H1 (cell line): Measurements from ENCODE around the gene NCEH1. TPM values are rescaled to one million over a fixed set of nuclear protein-coding genes. Genes with fewer than 3 reads are reported as not detected.

Experiments used
- CTCF ChIA-PET: fragments of 300-600 bp; sonication (Branson Sonifier 250); formaldehyde crosslinking; loops from one replicate; lab custom pipeline; 2021; ENCODE audit not compliant: partially characterized antibody; lab: Charles Lee
- POLR2A ChIA-PET: fragments of 300-600 bp; sonication (Branson Sonifier 250); formaldehyde crosslinking; loops from one replicate; lab custom pipeline; 2021; ENCODE audit warnings: inconsistent platforms; ENCODE audit not compliant: partially characterized antibody; lab: Charles Lee
- DNase-seq, 2 experiments: peaks; one replicate each; pipeline versions ENCODE4 v3.0.0 to v3.0.0-alpha.2; 2010 to 2022; ENCODE audit warnings: low spot score in 2 of 2, low read depth in 1 of 2, mixed read lengths in 1 of 2
- FAIRE-seq: peaks from 2 replicates; lab custom pipeline; 2011; peaks lifted over from hg19 to GRCh38; lab: Jason Lieb, UNC
- H2AFZ ChIP-seq: 2 replicates; pipeline ENCODE4 v1.8.1; 2012; ENCODE audit warnings: low read length, inconsistent platforms
- H2AK5ac ChIP-seq: 2 replicates; pipeline ENCODE4 v1.6.1; 2013; ENCODE audit warnings: low read depth, low read length
- H2BK120ac ChIP-seq: replicated peaks from 2 replicates; pipeline ENCODE3; 2013; ENCODE audit warnings: low read depth, low read length, inconsistent platforms
- H2BK12ac ChIP-seq: 2 replicates; pipeline ENCODE4 v1.6.1; 2013; ENCODE audit warnings: low read depth, low read length
- H2BK15ac ChIP-seq: 2 replicates; pipeline ENCODE4 v1.6.1; 2013; ENCODE audit warnings: low read length
- H2BK20ac ChIP-seq: 2 replicates; pipeline ENCODE4 v1.6.1; 2013; ENCODE audit warnings: low read length
- H2BK5ac ChIP-seq: 2 replicates; pipeline ENCODE4 v1.6.1; 2013; ENCODE audit warnings: low read depth, low read length
- H3K14ac ChIP-seq: 2 replicates; pipeline ENCODE4 v1.6.1; 2013; ENCODE audit warnings: inconsistent platforms; ENCODE audit not compliant: insufficient read length
- H3K18ac ChIP-seq: 2 replicates; pipeline ENCODE4 v1.6.1; 2013; ENCODE audit warnings: low read length; ENCODE audit errors: extremely low read depth
- H3K23ac ChIP-seq: 2 replicates; pipeline ENCODE4 v1.6.1; 2013; ENCODE audit warnings: inconsistent platforms; ENCODE audit not compliant: insufficient read length
- H3K23me2 ChIP-seq: 2 replicates; pipeline ENCODE4 v1.6.1; 2013; ENCODE audit warnings: low read depth, low read length
- H3K27ac ChIP-seq: 2 replicates; pipeline ENCODE4 v1.6.1; 2011; ENCODE audit warnings: low read depth, low read length, inconsistent platforms
- H3K27me3 ChIP-seq, 4 experiments: replicated peaks in 1 of 4; 1 replicate in 1 of 4; 2 replicates in 3 of 4; pipeline versions ENCODE4 v1.6.1 to v1.8.1; 2011 to 2013; ENCODE audit warnings: low read length in 3 of 4, mild to moderate bottlenecking in 3 of 4, inconsistent platforms in 2 of 4, mixed read lengths in 2 of 4, moderate library complexity in 1 of 4; ENCODE audit not compliant: control insufficient read depth in 3 of 4, insufficient read depth in 3 of 4; ENCODE audit errors: extremely low read depth in 1 of 4
- H3K36me3 ChIP-seq, 4 experiments: 2 replicates each; pipeline versions ENCODE4 v1.6.1 to v1.8.1; 2011 to 2013; ENCODE audit warnings: mild to moderate bottlenecking in 4 of 4, low read length in 3 of 4, moderate library complexity in 2 of 4, control low read depth in 1 of 4, inconsistent platforms in 1 of 4; ENCODE audit not compliant: insufficient read depth in 4 of 4, control insufficient read depth in 2 of 4
- H3K4ac ChIP-seq: replicated peaks from 2 replicates; pipeline ENCODE3; 2013; ENCODE audit warnings: low read length, low read depth, mixed read lengths, inconsistent platforms; ENCODE audit not compliant: insufficient read length
- H3K4me1 ChIP-seq, 4 experiments: replicated peaks in 1 of 4; 1 replicate in 1 of 4; 2 replicates in 3 of 4; pipeline versions ENCODE4 v1.6.1 to v1.8.1; 2011 to 2013; ENCODE audit warnings: low read length in 3 of 4, inconsistent platforms in 2 of 4, mixed read lengths in 1 of 4; ENCODE audit not compliant: insufficient read depth in 4 of 4, control insufficient read depth in 3 of 4
- H3K4me2 ChIP-seq, 2 experiments: 2 replicates each; pipeline versions ENCODE4 v1.6.1 to v1.8.1; 2011 to 2013; ENCODE audit warnings: low read depth in 2 of 2, low read length in 2 of 2, control low read depth in 1 of 2, inconsistent platforms in 1 of 2, mild to moderate bottlenecking in 1 of 2; ENCODE audit not compliant: insufficient read depth in 1 of 2
- H3K4me3 ChIP-seq, 4 experiments: fragments of 200-600, 300-600 bp in 1 of 4; sonication (generic), shearing (Covaris generic), sonication (Bioruptor Twin) in 1 of 4; 2 replicates each; pipeline versions ENCODE4 v1.5.1 to v1.8.1; 2011 to 2016; ENCODE audit warnings: low read length in 4 of 4, low read depth in 3 of 4, control low read depth in 2 of 4, inconsistent platforms in 2 of 4, mild to moderate bottlenecking in 2 of 4, mixed read lengths in 1 of 4, moderate library complexity in 1 of 4; ENCODE audit not compliant: insufficient read depth in 2 of 4; ENCODE audit errors: extremely low read depth in 1 of 4
- H3K56ac ChIP-seq: replicated peaks from 2 replicates; pipeline ENCODE3; 2013; ENCODE audit warnings: low read depth, mild to moderate bottlenecking, mixed read lengths, low read length, inconsistent platforms; ENCODE audit not compliant: insufficient read length
- H3K79me1 ChIP-seq: 2 replicates; pipeline ENCODE4 v1.6.1; 2013; ENCODE audit warnings: low read depth, low read length, control low read depth
- H3K79me2 ChIP-seq, 2 experiments: 2 replicates each; pipeline versions ENCODE4 v1.6.1 to v1.8.1; 2012 to 2013; ENCODE audit warnings: low read length in 2 of 2, mild to moderate bottlenecking in 2 of 2, inconsistent platforms in 1 of 2; ENCODE audit not compliant: insufficient read depth in 2 of 2, control insufficient read depth in 1 of 2
- H3K9ac ChIP-seq, 4 experiments: replicated peaks in 1 of 4; 1 replicate in 1 of 4; 2 replicates in 3 of 4; pipeline versions ENCODE4 v1.6.1 to v1.8.1; 2011 to 2013; ENCODE audit warnings: low read depth in 3 of 4, low read length in 3 of 4, control low read depth in 2 of 4, mild to moderate bottlenecking in 2 of 4, moderate library complexity in 2 of 4, inconsistent platforms in 1 of 4; ENCODE audit errors: extremely low read depth in 1 of 4
- H3K9me3 ChIP-seq, 2 experiments: 2 replicates each; pipeline versions ENCODE4 v1.6.1 to v1.8.1; 2012 to 2013; ENCODE audit warnings: mild to moderate bottlenecking in 2 of 2, moderate library complexity in 2 of 2, control low read depth in 1 of 2, inconsistent platforms in 1 of 2, low read depth in 1 of 2, low read length in 1 of 2, mixed read lengths in 1 of 2; ENCODE audit not compliant: insufficient read depth in 2 of 2
- H4K20me1 ChIP-seq, 2 experiments: replicated peaks in 1 of 2; 2 replicates each; pipeline versions ENCODE3 to v1.8.1; 2011 to 2013; ENCODE audit warnings: inconsistent platforms in 2 of 2, low read length in 2 of 2, mild to moderate bottlenecking in 1 of 2; ENCODE audit not compliant: insufficient read depth in 2 of 2, control insufficient read depth in 1 of 2
- H4K5ac ChIP-seq: 2 replicates; pipeline ENCODE4 v1.6.1; 2013; ENCODE audit warnings: low read length, low read depth, mixed read lengths, inconsistent platforms; ENCODE audit not compliant: insufficient read length
- H4K8ac ChIP-seq: 2 replicates; pipeline ENCODE4 v1.8.0; 2013; ENCODE audit warnings: mild to moderate bottlenecking, moderate library complexity, low read length, inconsistent platforms; ENCODE audit not compliant: insufficient read depth; ENCODE audit errors: extremely low read depth
- H4K91ac ChIP-seq: replicated peaks from 2 replicates; pipeline ENCODE3; 2013; ENCODE audit warnings: low read length, mixed read lengths, inconsistent platforms; ENCODE audit not compliant: insufficient read length
- BRCA1 ChIP-seq: IDR thresholded peaks from 2 replicates; pipeline ENCODE4 v1.6.1; 2012; ENCODE audit warnings: low read depth, low read length, improper control_type of control experiment
- CHD1 ChIP-seq: IDR thresholded peaks from 2 replicates; pipeline ENCODE4 v1.6.1; 2012; ENCODE audit warnings: low read depth, low read length, improper control_type of control experiment
- JUND ChIP-seq: IDR thresholded peaks from 2 replicates; pipeline ENCODE4 v1.6.1; 2011; ENCODE audit warnings: mild to moderate bottlenecking, improper control_type of control experiment, low read length
- MAX ChIP-seq: IDR thresholded peaks from 2 replicates; pipeline ENCODE4 v1.6.1; 2012; ENCODE audit warnings: inconsistent platforms
- RNF2 ChIP-seq: fragments of 200-900, 300-1000 bp; sonication (generic); IDR thresholded peaks from 2 replicates; pipeline ENCODE4 v1.7.1; 2016; ENCODE audit warnings: borderline replicate concordance, low read depth, mild to moderate bottlenecking, antibody characterized with exemption, low read length; ENCODE audit not compliant: poor library complexity, severe bottlenecking; ENCODE audit errors: missing control alignments
- SIRT6 ChIP-seq: IDR thresholded peaks from one replicate; pipeline ENCODE4 v1.7.1; 2012; ENCODE audit warnings: low read length, inconsistent platforms
- SUZ12 ChIP-seq: fragments of 200-600 bp; sonication (generic); IDR thresholded peaks from 2 replicates; pipeline ENCODE4 v1.6.1; 2012; ENCODE audit warnings: mild to moderate bottlenecking, inconsistent platforms, low read length, moderate library complexity, mixed read lengths
- TEAD4 ChIP-seq: IDR thresholded peaks from 2 replicates; pipeline ENCODE4 v1.6.1; 2012; ENCODE audit warnings: low read depth, low read length, inconsistent platforms, mixed read lengths
- USF2 ChIP-seq: IDR thresholded peaks from 2 replicates; pipeline ENCODE4 v1.6.1; 2011; ENCODE audit warnings: low read length, improper control_type of control experiment
- WGBS, 2 experiments: shearing (Covaris generic) in 1 of 2; methylation state at CpG; one replicate each; pipeline versions ENCODE4 v1.1.6 to v1.1.7; 2013 to 2015; ENCODE audit warnings: low lambda C conversion rate in 2 of 2, mixed read lengths in 2 of 2, inconsistent platforms in 1 of 2, low coverage in 1 of 2, missing lambda C conversion rate in 1 of 2; ENCODE audit not compliant: insufficient replicate concordance in 2 of 2, insufficient coverage in 1 of 2, insufficient read length in 1 of 2; ENCODE audit errors: extremely low coverage in 1 of 2, missing lambda C conversion rate in 1 of 2; 5-methylcytosine and 5-hydroxymethylcytosine counted together
- polyA plus RNA-seq, 7 experiments: library from polyadenylated mRNA; depleted of rRNA in 3 of 7; stranded (reverse) in 5 of 7; unstranded in 2 of 7; fragments of >200 nt in 5 of 7; fragments of 200-250 nt in 2 of 7; gene quantifications; 1 replicate in 5 of 7; 2 replicates in 1 of 7; 4 replicates in 1 of 7; pipeline versions ENCODE4 v1.2.1 to v1.2.3, GENCODE V29; 2011 to 2013; ENCODE audit warnings: missing spikeins in 2 of 7, mixed read lengths in 2 of 7
- total RNA-seq: library from RNA; stranded (reverse); fragmentation: NEBNext Ultra II Directional; extraction: Animal tissue kit (Norgen Biotek cat#: 25700); gene quantifications from 2 replicates; pipeline ENCODE4 v1.2.1, GENCODE V29; 2021

The NCEH1 gene
- total and polyA plus RNA-seq, 2 of the 8 experiments (the other 6 are each of a cell fraction or from before 2014, with no cell fraction given), result 2.2 to 6.4 TPM

GRCh38 chr3:172654470-172654869 is 56.4 kb downstream of the NCEH1 start:
- Histone ChIP-seq H3K56ac (no peak overlapping the region), H3K9me3 (no peaks in the 10 kb centered on the region), H3K79me2 (no peaks in the 10 kb centered on the region), H2BK15ac (no peak overlapping the region), H3K27ac (no peak overlapping the region), H3K79me1 (no peaks in the 10 kb centered on the region), H3K4ac (no peak overlapping the region), H2BK20ac (no peak overlapping the region), H3K18ac (no peak overlapping the region), H2AFZ (no peak overlapping the region), H4K91ac (no peak overlapping the region), H3K4me1 (peaks cover 0 to 2% (median 1%) of the 10 kb centered on the region in 4 experiments; a peak in 3 of 7 replicates), H2BK5ac (no peak overlapping the region), H3K4me2 (no peak overlapping the region), H3K23me2 (no peaks in the 10 kb centered on the region), H3K4me3 (no peak overlapping the region), H2AK5ac (no peak overlapping the region), H2BK12ac (no peak overlapping the region), H4K8ac (no peak overlapping the region), H2BK120ac (no peak overlapping the region), H3K23ac (no peak overlapping the region), H3K14ac (no peak overlapping the region), H3K36me3 (no peaks in the 10 kb centered on the region), H4K5ac (no peak overlapping the region), H3K27me3 (no peaks in the 10 kb centered on the region), H3K9ac (no peak overlapping the region), H4K20me1 (no peaks in the 10 kb centered on the region)
- DNase-seq, result no peak
- WGBS, 2 experiments, result 83% methylated on average over 5 of the region's 5 CpGs; no CpG with 5 or more reads in 1 of the 2 experiments
- CTCF ChIA-PET, result interaction anchor here (1.3 to 4.8 kb wide), 2 partner anchors 12 to 30 kb away, joined by 3 to 23 read pairs; no protein-coding TSS in a partner anchor
- TF ChIP-seq CHD1, result no peak
- TF ChIP-seq USF2, result no peak
- no peak for TF ChIP-seq MAX
- TF ChIP-seq SIRT6, result no peak
- no peak for TF ChIP-seq BRCA1
- TF ChIP-seq SUZ12, result no peak
- no peak for TF ChIP-seq TEAD4
- no peak for TF ChIP-seq RNF2
- TF ChIP-seq JUND, result no peak
- FAIRE-seq, result no peak
- POLR2A ChIA-PET, result no interaction called here
